ENCODE measurements around the gene RAB41.
"Not testable (repeated sequence)": the region's sequence is repeated elsewhere in the genome, so short reads cannot be mapped to it uniquely, and the experiment has no call there.

Gene RAB41

GRCh38 chrX:70281951-70282350 lies at the start of gene RAB41:
TSS of gene RAB41 (plus strand) at chrX:70282172. CDS start at chrX:70282218, 46 bp downstream.
- Histone ChIP-seq H3K9me3 (ENCODE audit: control insufficient read depth in 5 of 5, low read length in 5 of 5) (no peaks in the 10 kb centered on the region), H3K4me3 (ENCODE audit: low read depth in 1 of 5, low read length in 5 of 5) (no peak within 1 kb of the TSS), H3K9ac (ENCODE audit: low read length in 5 of 5) (no peak within 1 kb of the TSS), H3K36me3 (ENCODE audit: control insufficient read depth in 5 of 5, insufficient read depth in 5 of 5, low read length in 5 of 5) (peaks cover 9 to 29% (median 16%) of the 10 kb centered on the region in 5 donors), H3K27me3 (ENCODE audit: control insufficient read depth in 5 of 5, insufficient read depth in 4 of 5, low read length in 5 of 5) (peaks cover 0 to 22% (median 8%) of the 10 kb centered on the region in 5 donors), H3K4me1 (ENCODE audit: control insufficient read depth in 5 of 5, insufficient read depth in 5 of 5, low read length in 5 of 5) (no peaks in the 10 kb centered on the region), H3K27ac (ENCODE audit: low read depth, low read length) (no peak within 1 kb of the TSS)

- no peak within 1 kb of the TSS for H3K27ac ChIP-seq (ENCODE audit: low read depth, low read length)
- peaks cover 0 to 10% (median 4%) of the 10 kb centered on the region in 5 donors for H3K27me3 ChIP-seq (ENCODE audit: control insufficient read depth in 5 of 5, insufficient read depth in 4 of 5, low read length in 5 of 5)
- no peaks in the 10 kb centered on the region for H3K36me3 ChIP-seq (ENCODE audit: control insufficient read depth in 5 of 5, insufficient read depth in 5 of 5, low read length in 5 of 5)
- H3K9me3 ChIP-seq (ENCODE audit: control insufficient read depth in 5 of 5, low read length in 5 of 5), result no peaks in the 10 kb centered on the region
- no peak within 1 kb of the TSS for H3K9ac ChIP-seq (ENCODE audit: low read length in 5 of 5)
- H3K4me1 ChIP-seq (ENCODE audit: control insufficient read depth in 5 of 5, insufficient read depth in 5 of 5, low read length in 5 of 5), result no peaks in the 10 kb centered on the region
- no peak within 1 kb of the TSS for H3K4me3 ChIP-seq (ENCODE audit: low read depth in 1 of 5, low read length in 5 of 5)
Measured at GRCh38 chrX:70234355-70234754, 47.6 kb upstream of the RAB41 start, which contains the start of gene AWAT1. TSS of gene AWAT1 (plus strand) at chrX:70234655. CDS start at chrX:70234696, 41 bp downstream.

DNA sequence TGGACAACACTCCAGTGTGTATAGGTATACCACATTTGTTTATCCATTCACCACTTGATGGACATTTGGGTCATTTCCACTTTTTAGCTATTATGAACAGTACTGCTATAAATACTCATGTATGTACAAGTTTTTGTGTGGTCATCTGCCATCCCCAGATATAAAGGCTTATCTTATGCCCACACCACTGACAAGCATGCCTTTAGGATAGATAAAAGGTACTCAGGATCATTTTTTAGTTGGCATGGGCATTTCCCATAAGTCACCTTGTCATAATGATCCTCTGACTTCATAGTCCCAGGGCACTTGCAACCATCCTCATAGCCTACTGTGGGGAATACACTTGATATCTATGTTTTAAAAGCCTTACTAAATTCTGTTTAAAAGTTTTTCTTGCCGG lies 41.2 kb upstream of the RAB41 start:
- Histone ChIP-seq H3K27me3 (ENCODE audit: control insufficient read depth in 5 of 5, insufficient read depth in 4 of 5, low read length in 5 of 5) (peaks cover 0 to 13% (median 2%) of the 10 kb centered on the region in 5 donors), H3K9ac (ENCODE audit: low read length in 5 of 5) (no peak overlapping the region), H3K4me1 (ENCODE audit: control insufficient read depth in 5 of 5, insufficient read depth in 5 of 5, low read length in 5 of 5) (peaks cover 0 to 4% (median 0%) of the 10 kb centered on the region in 5 donors), H3K4me3 (ENCODE audit: low read depth in 1 of 5, low read length in 5 of 5) (no peak overlapping the region), H3K27ac (ENCODE audit: low read depth, low read length) (no peak overlapping the region), H3K9me3 (ENCODE audit: control insufficient read depth in 5 of 5, low read length in 5 of 5) (no peaks in the 10 kb centered on the region), H3K36me3 (ENCODE audit: control insufficient read depth in 5 of 5, insufficient read depth in 5 of 5, low read length in 5 of 5) (no peaks in the 10 kb centered on the region)

DNA sequence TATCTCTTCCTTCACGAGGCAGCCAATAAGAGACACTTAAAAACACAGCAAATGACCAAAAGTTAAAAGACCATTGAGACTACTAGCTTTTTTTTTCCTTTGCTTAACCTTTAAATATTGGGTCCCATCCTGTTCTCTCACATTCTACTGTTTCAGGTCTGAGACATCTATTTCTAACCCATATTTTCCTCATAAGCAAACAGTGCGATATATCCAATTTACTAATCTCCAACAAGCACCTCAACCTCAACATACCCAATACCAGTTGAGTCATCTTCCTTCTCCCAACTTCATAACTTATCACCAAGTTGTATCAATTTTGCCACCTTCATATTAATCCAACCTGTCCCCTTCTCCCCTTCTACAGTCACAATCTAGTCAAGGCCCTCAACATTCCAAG lies 40.5 kb upstream of the RAB41 start:
- Histone ChIP-seq H3K36me3 (ENCODE audit: control insufficient read depth in 5 of 5, insufficient read depth in 5 of 5, low read length in 5 of 5) (no peaks in the 10 kb centered on the region), H3K27me3 (ENCODE audit: control insufficient read depth in 5 of 5, insufficient read depth in 4 of 5, low read length in 5 of 5) (peaks cover 0 to 13% (median 2%) of the 10 kb centered on the region in 5 donors)

DNA sequence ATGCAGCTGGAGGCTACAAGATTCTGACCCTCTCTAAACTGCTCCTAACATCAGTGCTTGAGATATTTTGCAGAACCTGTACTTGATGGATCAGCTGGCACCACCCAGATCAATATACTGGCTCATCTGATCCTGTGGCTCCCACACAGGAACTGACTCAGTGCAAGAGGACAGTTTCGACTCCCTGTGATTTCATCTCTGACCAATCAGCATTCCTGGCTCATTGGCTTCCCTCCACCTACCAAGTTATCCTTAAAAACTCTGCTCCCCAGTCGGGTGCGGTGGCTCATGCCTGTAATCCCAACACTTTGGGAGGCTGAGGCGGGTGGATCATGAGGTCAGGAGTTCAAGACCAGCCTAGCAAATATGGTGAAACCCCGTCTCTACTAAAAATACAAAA lies 38.4 kb upstream of the RAB41 start:
- H3K36me3 ChIP-seq (ENCODE audit: control insufficient read depth in 5 of 5, insufficient read depth in 5 of 5, low read length in 5 of 5); H3K27ac ChIP-seq (ENCODE audit: low read depth, low read length); H3K9me3 ChIP-seq (ENCODE audit: control insufficient read depth in 5 of 5, low read length in 5 of 5); H3K4me1 ChIP-seq (ENCODE audit: control insufficient read depth in 5 of 5, insufficient read depth in 5 of 5, low read length in 5 of 5); H3K27me3 ChIP-seq (ENCODE audit: control insufficient read depth in 5 of 5, insufficient read depth in 4 of 5, low read length in 5 of 5); H3K9ac ChIP-seq (ENCODE audit: low read length in 5 of 5); H3K4me3 ChIP-seq (ENCODE audit: low read depth in 1 of 5, low read length in 5 of 5): not testable (repeated sequence)

More for the DNA sequence above, 40.5 kb upstream of the RAB41 start:
- Histone ChIP-seq H3K4me1 (ENCODE audit: control insufficient read depth in 5 of 5, insufficient read depth in 5 of 5, low read length in 5 of 5) (peaks cover 0 to 4% (median 0%) of the 10 kb centered on the region in 5 donors), H3K27ac (ENCODE audit: low read depth, low read length) (no peak overlapping the region), H3K9ac (ENCODE audit: low read length in 5 of 5) (no peak overlapping the region), H3K4me3 (ENCODE audit: low read depth in 1 of 5, low read length in 5 of 5) (no peak overlapping the region), H3K9me3 (ENCODE audit: control insufficient read depth in 5 of 5, low read length in 5 of 5) (no peaks in the 10 kb centered on the region)

- H3K9me3 ChIP-seq (ENCODE audit: control insufficient read depth in 5 of 5, low read length in 5 of 5), result no peaks in the 10 kb centered on the region
- no peak overlapping the region for H3K9ac ChIP-seq (ENCODE audit: low read length in 5 of 5)
- peaks cover 0 to 4% (median 0%) of the 10 kb centered on the region in 5 donors for H3K4me1 ChIP-seq (ENCODE audit: control insufficient read depth in 5 of 5, insufficient read depth in 5 of 5, low read length in 5 of 5)
- H3K27ac ChIP-seq (ENCODE audit: low read depth, low read length), result no peak overlapping the region
- H3K27me3 ChIP-seq (ENCODE audit: control insufficient read depth in 5 of 5, insufficient read depth in 4 of 5, low read length in 5 of 5), result peaks cover 0 to 3% (median 0%) of the 10 kb centered on the region in 5 donors
- H3K36me3 ChIP-seq (ENCODE audit: control insufficient read depth in 5 of 5, insufficient read depth in 5 of 5, low read length in 5 of 5), result no peaks in the 10 kb centered on the region
- H3K4me3 ChIP-seq (ENCODE audit: low read depth in 1 of 5, low read length in 5 of 5), result no peak overlapping the region
Measured at GRCh38 chrX:70244881-70245280, 37.1 kb upstream of the RAB41 start.

GRCh38 chrX:70247252-70247651 lies 34.7 kb upstream of the RAB41 start:
- Histone ChIP-seq H3K9ac (ENCODE audit: low read length in 5 of 5) (no peak overlapping the region), H3K27me3 (ENCODE audit: control insufficient read depth in 5 of 5, insufficient read depth in 4 of 5, low read length in 5 of 5) (no peaks in the 10 kb centered on the region), H3K4me3 (ENCODE audit: low read depth in 1 of 5, low read length in 5 of 5) (no peak overlapping the region), H3K4me1 (ENCODE audit: control insufficient read depth in 5 of 5, insufficient read depth in 5 of 5, low read length in 5 of 5) (peaks cover 0 to 4% (median 0%) of the 10 kb centered on the region in 5 donors), H3K36me3 (ENCODE audit: control insufficient read depth in 5 of 5, insufficient read depth in 5 of 5, low read length in 5 of 5) (no peaks in the 10 kb centered on the region), H3K9me3 (ENCODE audit: control insufficient read depth in 5 of 5, low read length in 5 of 5) (no peaks in the 10 kb centered on the region), H3K27ac (ENCODE audit: low read depth, low read length) (no peak overlapping the region)

GRCh38 chrX:70252491-70252890 lies 29.5 kb upstream of the RAB41 start:
- peaks cover 0 to under 1% (median 0%) of the 10 kb centered on the region in 5 donors for H3K27me3 ChIP-seq (ENCODE audit: control insufficient read depth in 5 of 5, insufficient read depth in 4 of 5, low read length in 5 of 5)
- peaks cover 0 to 8% (median 8%) of the 10 kb centered on the region in 5 donors for H3K4me1 ChIP-seq (ENCODE audit: control insufficient read depth in 5 of 5, insufficient read depth in 5 of 5, low read length in 5 of 5)

DNA sequence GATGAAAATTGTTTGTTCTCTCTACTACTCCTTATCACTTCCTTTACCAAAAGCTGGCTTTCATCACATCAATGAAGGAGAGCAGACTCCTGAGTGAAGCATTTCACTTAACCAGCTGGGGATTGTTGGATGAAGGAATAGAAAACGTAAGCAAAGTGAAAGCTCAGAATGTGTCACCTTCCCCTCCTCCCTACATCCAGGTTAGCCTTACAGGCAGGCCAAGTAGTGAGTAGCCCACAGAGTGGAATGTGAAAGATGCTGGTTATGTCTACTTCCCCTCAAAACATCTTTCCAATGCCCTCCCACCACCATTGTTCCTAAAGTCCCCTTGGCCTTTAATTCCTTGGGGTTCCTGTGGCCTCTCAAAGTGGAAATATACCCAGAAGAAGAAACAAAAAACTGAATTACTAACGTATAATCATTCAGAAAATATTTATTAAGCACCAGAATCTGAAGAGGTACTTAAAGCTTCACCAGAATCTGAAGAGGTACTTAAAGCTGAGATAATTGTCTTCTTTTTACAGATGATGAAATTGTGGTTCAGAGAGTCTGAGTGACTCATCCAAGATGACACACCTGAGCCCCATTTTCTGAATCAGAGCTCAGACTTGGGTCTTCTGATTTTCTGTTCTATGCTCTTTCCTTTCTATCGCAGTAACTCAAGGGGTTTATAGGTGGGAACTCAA lies 28.5 kb upstream of the RAB41 start:
- Histone ChIP-seq H3K9me3 (ENCODE audit: control insufficient read depth in 5 of 5, low read length in 5 of 5) (no peaks in the 10 kb centered on the region), H3K27me3 (ENCODE audit: control insufficient read depth in 5 of 5, insufficient read depth in 4 of 5, low read length in 5 of 5) (peaks cover 0 to 4% (median 0%) of the 10 kb centered on the region in 5 donors), H3K9ac (ENCODE audit: low read length in 5 of 5) (no peak overlapping the region), H3K36me3 (ENCODE audit: control insufficient read depth in 5 of 5, insufficient read depth in 5 of 5, low read length in 5 of 5) (no peaks in the 10 kb centered on the region), H3K4me3 (ENCODE audit: low read depth in 1 of 5, low read length in 5 of 5) (no peak overlapping the region), H3K4me1 (ENCODE audit: control insufficient read depth in 5 of 5, insufficient read depth in 5 of 5, low read length in 5 of 5) (peaks cover 0 to 8% (median 8%) of the 10 kb centered on the region in 5 donors), H3K27ac (ENCODE audit: low read depth, low read length) (no peak overlapping the region)

More at GRCh38 chrX:70252491-70252890, 29.5 kb upstream of the RAB41 start:
- Histone ChIP-seq H3K27ac (ENCODE audit: low read depth, low read length) (no peak overlapping the region), H3K36me3 (ENCODE audit: control insufficient read depth in 5 of 5, insufficient read depth in 5 of 5, low read length in 5 of 5) (no peaks in the 10 kb centered on the region), H3K9me3 (ENCODE audit: control insufficient read depth in 5 of 5, low read length in 5 of 5) (no peaks in the 10 kb centered on the region), H3K4me3 (ENCODE audit: low read depth in 1 of 5, low read length in 5 of 5) (no peak overlapping the region), H3K9ac (ENCODE audit: low read length in 5 of 5) (no peak overlapping the region)

DNA sequence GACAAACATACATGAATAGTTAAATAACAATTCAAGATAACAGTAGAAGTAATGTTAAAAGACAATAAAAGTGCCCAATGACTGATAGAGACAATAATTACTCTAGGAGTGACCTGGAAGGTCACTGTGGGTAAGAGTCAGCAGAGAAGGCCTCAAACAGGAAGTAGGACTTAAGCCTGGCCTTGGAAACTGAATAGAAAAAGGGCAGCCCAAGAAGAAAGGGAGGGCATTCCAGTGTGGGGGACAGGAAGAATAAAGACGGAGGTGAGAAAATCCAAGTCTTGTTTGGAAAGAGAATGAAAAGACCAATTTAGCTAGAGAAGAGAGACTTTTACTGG lies 27.9 kb upstream of the RAB41 start:
- no peak overlapping the region for H3K27ac ChIP-seq (ENCODE audit: low read depth, low read length)
- no peaks in the 10 kb centered on the region for H3K9me3 ChIP-seq (ENCODE audit: control insufficient read depth in 5 of 5, low read length in 5 of 5)
- H3K4me1 ChIP-seq (ENCODE audit: control insufficient read depth in 5 of 5, insufficient read depth in 5 of 5, low read length in 5 of 5), result peaks cover 0 to 8% (median 8%) of the 10 kb centered on the region in 5 donors
- H3K27me3 ChIP-seq (ENCODE audit: control insufficient read depth in 5 of 5, insufficient read depth in 4 of 5, low read length in 5 of 5), result peaks cover 0 to 8% (median 0%) of the 10 kb centered on the region in 5 donors
- no peak overlapping the region for H3K9ac ChIP-seq (ENCODE audit: low read length in 5 of 5)
- H3K4me3 ChIP-seq (ENCODE audit: low read depth in 1 of 5, low read length in 5 of 5), result no peak overlapping the region
- H3K36me3 ChIP-seq (ENCODE audit: control insufficient read depth in 5 of 5, insufficient read depth in 5 of 5, low read length in 5 of 5), result no peaks in the 10 kb centered on the region

All from subcutaneous abdominal adipose tissue (tissue), 5 donors.